WTC11 (cell line): ENCODE data around the gene FAM240A. TPM values are rescaled to one million over a fixed set of nuclear protein-coding genes. Genes with fewer than 3 reads are reported as not detected.

ENCODE experiments used
- ATF1 ChIP-seq: sonication (generic); formaldehyde crosslinking; IDR thresholded peaks from 2 replicates; pipeline ENCODE4 v1.8.1; 2023; ENCODE audit warnings: mild to moderate bottlenecking, moderate library complexity, missing genetic modification reagents
- ATF3 ChIP-seq: sonication (generic); formaldehyde crosslinking; conservative IDR thresholded peaks from 2 replicates; pipeline ENCODE4 v1.8.1; 2022; ENCODE audit warnings: mild to moderate bottlenecking, missing genetic modification reagents
- CDX4 ChIP-seq: fragments of 250-450 bp; sonication (Bioruptor Pico); IDR thresholded peaks from 2 replicates; pipeline ENCODE4 v1.9.0; 2021; ENCODE audit warnings: moderate library complexity, mild to moderate bottlenecking, inconsistent platforms, borderline replicate concordance
- CREB1 ChIP-seq: sonication (generic); formaldehyde crosslinking; IDR thresholded peaks from 2 replicates; pipeline ENCODE4 v1.8.0; 2023; ENCODE audit warnings: mild to moderate bottlenecking, missing genetic modification reagents
- E2F4 ChIP-seq: sonication (generic); formaldehyde crosslinking; IDR thresholded peaks from 2 replicates; pipeline ENCODE4 v1.8.1; 2022; ENCODE audit warnings: low read depth, mild to moderate bottlenecking, moderate library complexity, missing genetic modification reagents, borderline replicate concordance
- ERG ChIP-seq: fragments of 250-450 bp; sonication (Bioruptor Pico); IDR thresholded peaks from 2 replicates; pipeline ENCODE4 v1.8.0; 2021; ENCODE audit warnings: mild to moderate bottlenecking
- ETV6 ChIP-seq: sonication (generic); formaldehyde crosslinking; IDR thresholded peaks from 2 replicates; pipeline ENCODE4 v1.8.1; 2022; ENCODE audit warnings: mild to moderate bottlenecking, missing genetic modification reagents
- FOXK1 ChIP-seq: sonication (generic); formaldehyde crosslinking; IDR thresholded peaks from 2 replicates; pipeline ENCODE4 v1.8.0; 2022; ENCODE audit warnings: mild to moderate bottlenecking, moderate library complexity, missing genetic modification reagents
- HMGA2 ChIP-seq: fragments of 250-450 bp; sonication (Bioruptor Pico); IDR thresholded peaks from 2 replicates; pipeline ENCODE4 v1.4.0; 2021; ENCODE audit warnings: mild to moderate bottlenecking, moderate library complexity
- IRF1 ChIP-seq: sonication (generic); formaldehyde crosslinking; IDR thresholded peaks from 2 replicates; pipeline ENCODE4 v1.8.0; 2023; ENCODE audit warnings: missing genetic modification reagents
- MAX ChIP-seq: sonication (generic); formaldehyde crosslinking; IDR thresholded peaks from 2 replicates; pipeline ENCODE4 v1.8.0; 2022; ENCODE audit warnings: mild to moderate bottlenecking, missing genetic modification reagents
- MLX ChIP-seq: sonication (generic); formaldehyde crosslinking; IDR thresholded peaks from 2 replicates; pipeline ENCODE4 v1.8.1; 2023; ENCODE audit warnings: mild to moderate bottlenecking, missing genetic modification reagents, moderate library complexity
- NR2C2 ChIP-seq: sonication (generic); formaldehyde crosslinking; IDR thresholded peaks from 2 replicates; pipeline ENCODE4 v1.8.0; 2022; ENCODE audit warnings: mild to moderate bottlenecking, missing genetic modification reagents
- OVOL2 ChIP-seq: fragments of 250-450 bp; sonication (Bioruptor Pico); IDR thresholded peaks from 2 replicates; pipeline ENCODE4 v1.9.0; 2021; ENCODE audit warnings: mild to moderate bottlenecking, borderline replicate concordance
- PRDM15 ChIP-seq: sonication (generic); formaldehyde crosslinking; IDR thresholded peaks from 2 replicates; pipeline ENCODE4 v1.8.0; 2022; ENCODE audit warnings: missing genetic modification reagents
- SMAD3 ChIP-seq: sonication (generic); formaldehyde crosslinking; IDR thresholded peaks from 2 replicates; pipeline ENCODE4 v1.8.0; 2022; ENCODE audit warnings: missing genetic modification reagents, mild to moderate bottlenecking, borderline replicate concordance
- STAT6 ChIP-seq: sonication (generic); formaldehyde crosslinking; conservative IDR thresholded peaks from 2 replicates; pipeline ENCODE4 v1.8.1; 2023; ENCODE audit warnings: mild to moderate bottlenecking, low read depth, missing genetic modification reagents, moderate library complexity
- USF2 ChIP-seq: sonication (generic); formaldehyde crosslinking; IDR thresholded peaks from 2 replicates; pipeline ENCODE4 v1.8.1; 2023; ENCODE audit warnings: mild to moderate bottlenecking, missing genetic modification reagents, moderate library complexity
- ZNF121 ChIP-seq: sonication (generic); formaldehyde crosslinking; IDR thresholded peaks from 2 replicates; pipeline ENCODE4 v1.8.0; 2023; ENCODE audit warnings: missing genetic modification reagents
- ZNF232 ChIP-seq: sonication (generic); formaldehyde crosslinking; IDR thresholded peaks from 2 replicates; pipeline ENCODE4 v1.8.0; 2022; ENCODE audit warnings: mild to moderate bottlenecking, missing genetic modification reagents
- ZNF416 ChIP-seq: fragments of 250-450 bp; sonication (Bioruptor Pico); IDR thresholded peaks from 2 replicates; pipeline ENCODE4 v1.9.0; 2021; ENCODE audit warnings: mild to moderate bottlenecking, inconsistent platforms
- ZNF423 ChIP-seq: fragments of 250-450 bp; sonication (Bioruptor Pico); IDR thresholded peaks from 2 replicates; pipeline ENCODE4 v2.1.2; 2022; ENCODE audit warnings: mild to moderate bottlenecking, moderate library complexity
- total RNA-seq: library from RNA; stranded (reverse); gene quantifications from 3 replicates; pipeline ENCODE4 v1.2.3, GENCODE V29; 2021
- TF ChIP-seq, protein P1 (sequence below): sonication (generic); formaldehyde crosslinking; IDR thresholded peaks from 2 replicates; pipeline ENCODE4 v1.8.1; 2022; ENCODE audit warnings: low read depth, missing genetic modification reagents, borderline replicate concordance

The FAM240A gene
- total RNA-seq, 1 experiment from 2014 or later, result 0.13 TPM

GRCh38 chr3:46629551-46630517, 17.5 kb downstream of the FAM240A start (continued):
- TF ChIP-seq ERG (no peak), ZNF121 (CRISPR knock-in tag) (no peak), ATF3 (CRISPR knock-in tag) (no peak; the same call in 1 of the 2 replicates), CREB1 (CRISPR knock-in tag) (peak; percentile 48; the same call in 1 of the 2 replicates), CDX4 (CRISPR knock-in tag) (no peak), HMGA2 (CRISPR knock-in tag) (no peak), MAX (peak; percentile 92), IRF1 (CRISPR knock-in tag) (0 out of 2 replicates have a peak, but pooled peaks have one; percentile 30), ZNF416 (CRISPR knock-in tag) (no peak; the same call in 1 of the 2 replicates), ETV6 (CRISPR knock-in tag) (peak; percentile 97), ATF1 (CRISPR knock-in tag) (no peak), ZNF232 (CRISPR knock-in tag) (no peak), E2F4 (CRISPR knock-in tag) (0 out of 2 replicates have a peak, but pooled peaks have one; percentile 22), SMAD3 (CRISPR knock-in tag) (no peak), MLX (CRISPR knock-in tag) (no peak), USF2 (no peak), STAT6 (CRISPR knock-in tag) (no peak), ZNF423 (CRISPR knock-in tag) (peak; percentile 98), FOXK1 (CRISPR knock-in tag) (peak; percentile 68), NR2C2 (no peak), OVOL2 (CRISPR knock-in tag) (no peak), PRDM15 (CRISPR knock-in tag) (peak; percentile 31; the same call in 1 of the 2 replicates)
- TF ChIP-seq, protein P1, sequence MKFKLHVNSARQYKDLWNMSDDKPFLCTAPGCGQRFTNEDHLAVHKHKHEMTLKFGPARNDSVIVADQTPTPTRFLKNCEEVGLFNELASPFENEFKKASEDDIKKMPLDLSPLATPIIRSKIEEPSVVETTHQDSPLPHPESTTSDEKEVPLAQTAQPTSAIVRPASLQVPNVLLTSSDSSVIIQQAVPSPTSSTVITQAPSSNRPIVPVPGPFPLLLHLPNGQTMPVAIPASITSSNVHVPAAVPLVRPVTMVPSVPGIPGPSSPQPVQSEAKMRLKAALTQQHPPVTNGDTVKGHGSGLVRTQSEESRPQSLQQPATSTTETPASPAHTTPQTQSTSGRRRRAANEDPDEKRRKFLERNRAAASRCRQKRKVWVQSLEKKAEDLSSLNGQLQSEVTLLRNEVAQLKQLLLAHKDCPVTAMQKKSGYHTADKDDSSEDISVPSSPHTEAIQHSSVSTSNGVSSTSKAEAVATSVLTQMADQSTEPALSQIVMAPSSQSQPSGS, result no peak
